WTC11 (cell line): ENCODE results near the gene OSMR. TPM values are rescaled to one million over a fixed set of nuclear protein-coding genes. Genes with fewer than 3 reads are reported as not detected.

ENCODE experiments used
- ATAC-seq: fragments of 200-7000 bp; cut with Tn5 transposase; 2 replicates; pipeline ENCODE4 v1.10.0; 2021; ENCODE audit warnings: mild to moderate bottlenecking, moderate library complexity
- CTCF ChIA-PET: fragments of 300-600 bp; sonication (Branson Sonifier 250); formaldehyde crosslinking; loops from one replicate; lab custom pipeline; 2021; ENCODE audit warnings: antibody characterized with exemption; lab: Charles Lee
- POLR2A ChIA-PET: fragments of 350-600 bp; sonication (Branson Sonifier 250); formaldehyde crosslinking; loops from one replicate; lab custom pipeline; 2021; ENCODE audit warnings: antibody characterized with exemption; lab: Charles Lee
- DNase-seq: peaks from one replicate; pipeline ENCODE4 v3.0.0; 2021; ENCODE audit warnings: low spot score
- H3K27ac Mint-ChIP-seq: 2 replicates; pipeline ENCODE4 v1.8.0; 2021; ENCODE audit warnings: mixed read lengths
- H3K27me3 Mint-ChIP-seq: 2 replicates; pipeline ENCODE4 v1.8.0; 2021; ENCODE audit warnings: low read depth, mild to moderate bottlenecking, moderate library complexity, mixed read lengths
- H3K36me3 Mint-ChIP-seq: 2 replicates; pipeline ENCODE4 v1.8.0; 2021; ENCODE audit warnings: mixed read lengths
- H3K4me1 Mint-ChIP-seq: 2 replicates; pipeline ENCODE4 v1.8.0; 2022; ENCODE audit warnings: mixed read lengths
- H3K4me3 Mint-ChIP-seq: 2 replicates; pipeline ENCODE4 v1.8.0; 2021; ENCODE audit warnings: mild to moderate bottlenecking, moderate library complexity, mixed read lengths
- H3K9me3 Mint-ChIP-seq: 2 replicates; pipeline ENCODE4 v1.8.0; 2021; ENCODE audit warnings: mixed read lengths
- ELF4 ChIP-seq: sonication (generic); formaldehyde crosslinking; IDR thresholded peaks from 2 replicates; pipeline ENCODE4 v1.8.1; 2022; ENCODE audit warnings: low read depth, mild to moderate bottlenecking, moderate library complexity, missing genetic modification reagents
- FOXJ3 ChIP-seq: sonication (generic); formaldehyde crosslinking; IDR thresholded peaks from 2 replicates; pipeline ENCODE4 v1.9.0; 2021; ENCODE audit warnings: missing genetic modification reagents, mild to moderate bottlenecking, borderline replicate concordance
- FOXP1 ChIP-seq: sonication (generic); formaldehyde crosslinking; IDR thresholded peaks from 2 replicates; pipeline ENCODE4 v1.8.0; 2022; ENCODE audit warnings: missing genetic modification reagents, mild to moderate bottlenecking, moderate library complexity, borderline replicate concordance
- GABPB1 ChIP-seq: sonication (generic); formaldehyde crosslinking; IDR thresholded peaks from 2 replicates; pipeline ENCODE4 v1.8.1; 2023; ENCODE audit warnings: mild to moderate bottlenecking, missing genetic modification reagents
- GRHL2 ChIP-seq: fragments of 250-450 bp; sonication (Bioruptor Pico); IDR thresholded peaks from 2 replicates; pipeline ENCODE4 v1.8.0; 2022; ENCODE audit warnings: mild to moderate bottlenecking, moderate library complexity; ENCODE audit not compliant: insufficient replicate concordance, severe bottlenecking
- GTF2I ChIP-seq: fragments of 250-450 bp; sonication (Bioruptor Pico); conservative IDR thresholded peaks from 2 replicates; pipeline ENCODE4 v1.4.0; 2021; ENCODE audit warnings: mild to moderate bottlenecking
- HMGA2 ChIP-seq: fragments of 250-450 bp; sonication (Bioruptor Pico); IDR thresholded peaks from 2 replicates; pipeline ENCODE4 v1.4.0; 2021; ENCODE audit warnings: mild to moderate bottlenecking, moderate library complexity
- MXD4 ChIP-seq: fragments of 250-450 bp; sonication (Bioruptor Pico); IDR thresholded peaks from 2 replicates; pipeline ENCODE4 v1.8.0; 2021; ENCODE audit warnings: mild to moderate bottlenecking, moderate library complexity, borderline replicate concordance
- SMAD3 ChIP-seq: sonication (generic); formaldehyde crosslinking; IDR thresholded peaks from 2 replicates; pipeline ENCODE4 v1.8.0; 2022; ENCODE audit warnings: missing genetic modification reagents, mild to moderate bottlenecking, borderline replicate concordance
- SP1 ChIP-seq: sonication (generic); formaldehyde crosslinking; conservative IDR thresholded peaks from 2 replicates; pipeline ENCODE4 v1.8.1; 2022; ENCODE audit warnings: missing genetic modification reagents
- TEAD4 ChIP-seq: sonication (generic); formaldehyde crosslinking; IDR thresholded peaks from 2 replicates; pipeline ENCODE4 v1.8.0; 2022; ENCODE audit warnings: mild to moderate bottlenecking, missing genetic modification reagents
- ZNF232 ChIP-seq: sonication (generic); formaldehyde crosslinking; IDR thresholded peaks from 2 replicates; pipeline ENCODE4 v1.8.0; 2022; ENCODE audit warnings: mild to moderate bottlenecking, missing genetic modification reagents
- ZNF317 ChIP-seq: sonication (generic); formaldehyde crosslinking; IDR thresholded peaks from 2 replicates; pipeline ENCODE4 v1.8.1; 2023; ENCODE audit warnings: low read depth, mild to moderate bottlenecking, moderate library complexity, missing genetic modification reagents, borderline replicate concordance
- ZNF423 ChIP-seq: fragments of 250-450 bp; sonication (Bioruptor Pico); IDR thresholded peaks from 2 replicates; pipeline ENCODE4 v2.1.2; 2022; ENCODE audit warnings: mild to moderate bottlenecking, moderate library complexity
- total RNA-seq: library from RNA; stranded (reverse); gene quantifications from 3 replicates; pipeline ENCODE4 v1.2.3, GENCODE V29; 2021
- TF ChIP-seq, protein P1 (sequence below): sonication (generic); formaldehyde crosslinking; IDR thresholded peaks from 2 replicates; pipeline ENCODE4 v1.8.0; 2023; ENCODE audit warnings: mild to moderate bottlenecking, missing genetic modification reagents
- TF ChIP-seq, protein P2 (sequence below): sonication (generic); formaldehyde crosslinking; IDR thresholded peaks from 2 replicates; pipeline ENCODE4 v1.8.1; 2023; ENCODE audit warnings: mild to moderate bottlenecking, missing genetic modification reagents
- TF ChIP-seq, protein P3 (sequence below): sonication (generic); formaldehyde crosslinking; IDR thresholded peaks from 2 replicates; pipeline ENCODE4 v1.8.0; 2022; ENCODE audit warnings: mild to moderate bottlenecking, missing genetic modification reagents
- TF ChIP-seq, protein P4 (sequence below): fragments of 250-450 bp; sonication (Bioruptor Pico); IDR thresholded peaks from 2 replicates; pipeline ENCODE4 v1.9.0; 2021; ENCODE audit warnings: moderate library complexity, mild to moderate bottlenecking, inconsistent platforms, borderline replicate concordance
- TF ChIP-seq, protein P5 (sequence below): sonication (generic); formaldehyde crosslinking; IDR thresholded peaks from 2 replicates; pipeline ENCODE4 v1.8.1; 2023; ENCODE audit warnings: mild to moderate bottlenecking, missing genetic modification reagents, borderline replicate concordance

Gene OSMR
- total RNA-seq, 1 experiment from 2014 or later, result 2.3 TPM

DNA sequence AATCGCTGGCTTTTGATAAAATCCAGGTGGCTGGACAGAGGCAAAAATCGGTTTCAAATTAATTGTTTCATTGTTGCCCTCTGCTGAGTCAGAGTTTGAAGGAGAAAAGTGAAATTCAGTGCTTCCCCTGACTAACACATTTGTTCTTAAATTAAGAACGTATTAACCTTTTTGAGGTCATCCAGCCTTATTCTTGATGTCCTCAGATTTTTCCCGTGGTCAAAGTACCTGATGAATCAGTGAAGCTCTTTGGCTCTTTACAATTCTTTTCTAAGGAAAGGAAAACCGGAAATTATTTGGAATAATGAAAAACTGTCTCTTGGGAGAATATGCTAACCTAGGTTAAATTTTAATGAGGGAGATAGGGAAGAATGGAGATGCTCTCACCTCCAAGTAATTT is 21.6 kb downstream of the OSMR start:
- H3K4me3 Mint-ChIP-seq, result no peak overlapping the region
- H3K9me3 Mint-ChIP-seq, result peaks cover 36% of the 10 kb centered on the region
- ChIA-PET POLR2A (no interaction called here), CTCF (no interaction called here)
- TF ChIP-seq ELF4 (CRISPR knock-in tag) (no peak), GABPB1 (CRISPR knock-in tag) (no peak), GRHL2 (no peak), ZNF317 (CRISPR knock-in tag) (no peak), ZNF232 (no peak), SMAD3 (CRISPR knock-in tag) (no peak), GTF2I (CRISPR knock-in tag) (no peak), ZNF423 (CRISPR knock-in tag) (no peak), FOXP1 (CRISPR knock-in tag) (no peak), SP1 (no peak), HMGA2 (CRISPR knock-in tag) (no peak), MXD4 (CRISPR knock-in tag) (no peak), FOXJ3 (CRISPR knock-in tag) (no peak), TEAD4 (CRISPR knock-in tag) (no peak)
- TF ChIP-seq, protein P1, sequence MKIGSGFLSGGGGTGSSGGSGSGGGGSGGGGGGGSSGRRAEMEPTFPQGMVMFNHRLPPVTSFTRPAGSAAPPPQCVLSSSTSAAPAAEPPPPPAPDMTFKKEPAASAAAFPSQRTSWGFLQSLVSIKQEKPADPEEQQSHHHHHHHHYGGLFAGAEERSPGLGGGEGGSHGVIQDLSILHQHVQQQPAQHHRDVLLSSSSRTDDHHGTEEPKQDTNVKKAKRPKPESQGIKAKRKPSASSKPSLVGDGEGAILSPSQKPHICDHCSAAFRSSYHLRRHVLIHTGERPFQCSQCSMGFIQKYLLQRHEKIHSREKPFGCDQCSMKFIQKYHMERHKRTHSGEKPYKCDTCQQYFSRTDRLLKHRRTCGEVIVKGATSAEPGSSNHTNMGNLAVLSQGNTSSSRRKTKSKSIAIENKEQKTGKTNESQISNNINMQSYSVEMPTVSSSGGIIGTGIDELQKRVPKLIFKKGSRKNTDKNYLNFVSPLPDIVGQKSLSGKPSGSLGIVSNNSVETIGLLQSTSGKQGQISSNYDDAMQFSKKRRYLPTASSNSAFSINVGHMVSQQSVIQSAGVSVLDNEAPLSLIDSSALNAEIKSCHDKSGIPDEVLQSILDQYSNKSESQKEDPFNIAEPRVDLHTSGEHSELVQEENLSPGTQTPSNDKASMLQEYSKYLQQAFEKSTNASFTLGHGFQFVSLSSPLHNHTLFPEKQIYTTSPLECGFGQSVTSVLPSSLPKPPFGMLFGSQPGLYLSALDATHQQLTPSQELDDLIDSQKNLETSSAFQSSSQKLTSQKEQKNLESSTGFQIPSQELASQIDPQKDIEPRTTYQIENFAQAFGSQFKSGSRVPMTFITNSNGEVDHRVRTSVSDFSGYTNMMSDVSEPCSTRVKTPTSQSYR (CRISPR knock-in tag), result no peak
- TF ChIP-seq, protein P2, sequence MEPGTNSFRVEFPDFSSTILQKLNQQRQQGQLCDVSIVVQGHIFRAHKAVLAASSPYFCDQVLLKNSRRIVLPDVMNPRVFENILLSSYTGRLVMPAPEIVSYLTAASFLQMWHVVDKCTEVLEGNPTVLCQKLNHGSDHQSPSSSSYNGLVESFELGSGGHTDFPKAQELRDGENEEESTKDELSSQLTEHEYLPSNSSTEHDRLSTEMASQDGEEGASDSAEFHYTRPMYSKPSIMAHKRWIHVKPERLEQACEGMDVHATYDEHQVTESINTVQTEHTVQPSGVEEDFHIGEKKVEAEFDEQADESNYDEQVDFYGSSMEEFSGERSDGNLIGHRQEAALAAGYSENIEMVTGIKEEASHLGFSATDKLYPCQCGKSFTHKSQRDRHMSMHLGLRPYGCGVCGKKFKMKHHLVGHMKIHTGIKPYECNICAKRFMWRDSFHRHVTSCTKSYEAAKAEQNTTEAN (CRISPR knock-in tag), result no peak
- TF ChIP-seq, protein P3, sequence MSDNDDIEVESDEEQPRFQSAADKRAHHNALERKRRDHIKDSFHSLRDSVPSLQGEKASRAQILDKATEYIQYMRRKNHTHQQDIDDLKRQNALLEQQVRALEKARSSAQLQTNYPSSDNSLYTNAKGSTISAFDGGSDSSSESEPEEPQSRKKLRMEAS (CRISPR knock-in tag), result no peak
- TF ChIP-seq, protein P4, sequence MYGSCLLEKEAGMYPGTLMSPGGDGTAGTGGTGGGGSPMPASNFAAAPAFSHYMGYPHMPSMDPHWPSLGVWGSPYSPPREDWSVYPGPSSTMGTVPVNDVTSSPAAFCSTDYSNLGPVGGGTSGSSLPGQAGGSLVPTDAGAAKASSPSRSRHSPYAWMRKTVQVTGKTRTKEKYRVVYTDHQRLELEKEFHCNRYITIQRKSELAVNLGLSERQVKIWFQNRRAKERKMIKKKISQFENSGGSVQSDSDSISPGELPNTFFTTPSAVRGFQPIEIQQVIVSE (CRISPR knock-in tag), result no peak
- TF ChIP-seq, protein P5, sequence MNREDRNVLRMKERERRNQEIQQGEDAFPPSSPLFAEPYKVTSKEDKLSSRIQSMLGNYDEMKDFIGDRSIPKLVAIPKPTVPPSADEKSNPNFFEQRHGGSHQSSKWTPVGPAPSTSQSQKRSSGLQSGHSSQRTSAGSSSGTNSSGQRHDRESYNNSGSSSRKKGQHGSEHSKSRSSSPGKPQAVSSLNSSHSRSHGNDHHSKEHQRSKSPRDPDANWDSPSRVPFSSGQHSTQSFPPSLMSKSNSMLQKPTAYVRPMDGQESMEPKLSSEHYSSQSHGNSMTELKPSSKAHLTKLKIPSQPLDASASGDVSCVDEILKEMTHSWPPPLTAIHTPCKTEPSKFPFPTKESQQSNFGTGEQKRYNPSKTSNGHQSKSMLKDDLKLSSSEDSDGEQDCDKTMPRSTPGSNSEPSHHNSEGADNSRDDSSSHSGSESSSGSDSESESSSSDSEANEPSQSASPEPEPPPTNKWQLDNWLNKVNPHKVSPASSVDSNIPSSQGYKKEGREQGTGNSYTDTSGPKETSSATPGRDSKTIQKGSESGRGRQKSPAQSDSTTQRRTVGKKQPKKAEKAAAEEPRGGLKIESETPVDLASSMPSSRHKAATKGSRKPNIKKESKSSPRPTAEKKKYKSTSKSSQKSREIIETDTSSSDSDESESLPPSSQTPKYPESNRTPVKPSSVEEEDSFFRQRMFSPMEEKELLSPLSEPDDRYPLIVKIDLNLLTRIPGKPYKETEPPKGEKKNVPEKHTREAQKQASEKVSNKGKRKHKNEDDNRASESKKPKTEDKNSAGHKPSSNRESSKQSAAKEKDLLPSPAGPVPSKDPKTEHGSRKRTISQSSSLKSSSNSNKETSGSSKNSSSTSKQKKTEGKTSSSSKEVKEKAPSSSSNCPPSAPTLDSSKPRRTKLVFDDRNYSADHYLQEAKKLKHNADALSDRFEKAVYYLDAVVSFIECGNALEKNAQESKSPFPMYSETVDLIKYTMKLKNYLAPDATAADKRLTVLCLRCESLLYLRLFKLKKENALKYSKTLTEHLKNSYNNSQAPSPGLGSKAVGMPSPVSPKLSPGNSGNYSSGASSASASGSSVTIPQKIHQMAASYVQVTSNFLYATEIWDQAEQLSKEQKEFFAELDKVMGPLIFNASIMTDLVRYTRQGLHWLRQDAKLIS (CRISPR knock-in tag), result no peak
- H3K4me1 Mint-ChIP-seq, result peaks cover 15% of the 10 kb centered on the region
- H3K36me3 Mint-ChIP-seq, result peaks cover 21% of the 10 kb centered on the region
- H3K27ac Mint-ChIP-seq, result no peak overlapping the region
- no peak for ATAC-seq
- no peaks in the 10 kb centered on the region for H3K27me3 Mint-ChIP-seq
- no peak for DNase-seq
